Vagina (tissue), 2 donors: ENCODE data around the gene CYBC1. TPM values are rescaled to one million over a fixed set of nuclear protein-coding genes. Genes with fewer than 3 reads are reported as not detected.

ENCODE experiments used
- DNase-seq, 2 donors: peaks; one replicate each; pipeline ENCODE4 v3.0.0-alpha.2; 2017; ENCODE audit errors: extremely low spot score in 2 of 2
- H3K27ac ChIP-seq: fragments of 200-600 bp; sonication (generic); one replicate; pipeline ENCODE4 v1.5.1; 2019
- H3K27me3 ChIP-seq: fragments of 200-600 bp; sonication (generic); one replicate; pipeline ENCODE4 v1.5.1; 2019
- H3K36me3 ChIP-seq, 2 donors: fragments of 200-600 bp; sonication (generic); one replicate each; pipeline ENCODE4 v1.5.1; 2017 to 2019
- H3K4me1 ChIP-seq: fragments of 200-600 bp; sonication (generic); one replicate; pipeline ENCODE4 v1.5.1; 2019
- H3K4me3 ChIP-seq, 2 donors: fragments of 200-600 bp; sonication (generic); 1 replicate in 1 of 2; 2 replicates in 1 of 2; pipeline ENCODE4 v1.5.1; 2016 to 2019
- H3K9me3 ChIP-seq: fragments of 200-600 bp; sonication (generic); one replicate; pipeline ENCODE4 v1.5.1; 2019
- CTCF ChIP-seq, 3 experiments: fragments of 450-650 bp in 2 of 3; fragments of 200-600 bp in 1 of 3; sonication (generic) in 1 of 3; IDR thresholded peaks; one replicate each; pipeline ENCODE4 v1.5.1; 2017 to 2019; ENCODE audit warnings: antibody characterized with exemption in 3 of 3, mild to moderate bottlenecking in 2 of 3, moderate library complexity in 2 of 3
- POLR2A ChIP-seq, 2 donors: fragments of 450-650 bp; IDR thresholded peaks; one replicate each; pipeline ENCODE4 v1.6.1; 2017; ENCODE audit warnings: antibody characterized with exemption in 2 of 2, mild to moderate bottlenecking in 2 of 2, moderate library complexity in 2 of 2
- POLR2AphosphoS5 ChIP-seq, 2 donors: sonication (generic); formaldehyde crosslinking; IDR thresholded peaks; one replicate each; pipeline ENCODE4 v1.9.0; 2017; ENCODE audit warnings: antibody characterized with exemption in 2 of 2, mild to moderate bottlenecking in 2 of 2, low read depth in 1 of 2; ENCODE audit not compliant: insufficient read depth in 1 of 2
- intact Hi-C: fragments of 100-400 bp; cut with DNase I; formaldehyde crosslinking; loops from one replicate; pipeline ENCODE4 v1.15.1; 2023
- total RNA-seq: library from RNA; depleted of rRNA; stranded (reverse); fragments of >200 nt; gene quantifications from one replicate; pipeline ENCODE4 v1.2.3, GENCODE V29; 2016

Gene CYBC1
- total RNA-seq, 1 donor from 2014 or later = 51.6 TPM

- TF ChIP-seq POLR2AphosphoS5 (IDR thresholded peaks at IDR 0.05; ENCODE audit: insufficient read depth in 1 of 2, low read depth in 1 of 2) (no peak), CTCF (IDR thresholded peaks at IDR 0.05) (no peak), POLR2A (IDR thresholded peaks at IDR 0.05) (no peak)
- H3K27ac ChIP-seq = no peak overlapping the region
- intact Hi-C loops = no loop called here
- DNase-seq = no peak
- H3K4me3 ChIP-seq = no peak overlapping the region
- peaks cover 0 to 15% of the 10 kb centered on the region in 2 donors for H3K36me3 ChIP-seq
- H3K4me1 ChIP-seq = no peaks in the 10 kb centered on the region
- H3K9me3 ChIP-seq = no peaks in the 10 kb centered on the region
- no peaks in the 10 kb centered on the region for H3K27me3 ChIP-seq
These were observed 42.1 kb downstream of the CYBC1 start for GRCh38 chr17:82408288-82408937.

GRCh38 chr17:82407255-82407654 lies 43.3 kb downstream of the CYBC1 start:
- no peak overlapping the region for H3K27ac ChIP-seq
- peaks cover 0 to 24% of the 10 kb centered on the region in 2 donors for H3K36me3 ChIP-seq
- TF ChIP-seq CTCF (IDR thresholded peaks at IDR 0.05) (no peak), POLR2AphosphoS5 (IDR thresholded peaks at IDR 0.05; ENCODE audit: insufficient read depth in 1 of 2, low read depth in 1 of 2) (no peak), POLR2A (IDR thresholded peaks at IDR 0.05) (no peak)
- intact Hi-C loops = no loop called here
- H3K9me3 ChIP-seq = no peaks in the 10 kb centered on the region
- H3K4me3 ChIP-seq = no peak overlapping the region
- no peaks in the 10 kb centered on the region for H3K27me3 ChIP-seq
- H3K4me1 ChIP-seq = no peaks in the 10 kb centered on the region
- DNase-seq = no peak

- Histone ChIP-seq H3K4me3 (no peak overlapping the region), H3K9me3 (no peaks in the 10 kb centered on the region), H3K4me1 (no peaks in the 10 kb centered on the region), H3K27ac (no peak overlapping the region), H3K27me3 (no peaks in the 10 kb centered on the region), H3K36me3 (peaks cover 0 to 24% of the 10 kb centered on the region in 2 donors)
- no peak for DNase-seq
- TF ChIP-seq CTCF (IDR thresholded peaks at IDR 0.05) = no peak
- no peak for TF ChIP-seq POLR2AphosphoS5 (IDR thresholded peaks at IDR 0.05; ENCODE audit: insufficient read depth in 1 of 2, low read depth in 1 of 2)
- TF ChIP-seq POLR2A (IDR thresholded peaks at IDR 0.05) = no peak
- intact Hi-C loops = no loop called here
These were observed 44.4 kb downstream of the CYBC1 start for GRCh38 chr17:82406131-82406671.

DNA sequence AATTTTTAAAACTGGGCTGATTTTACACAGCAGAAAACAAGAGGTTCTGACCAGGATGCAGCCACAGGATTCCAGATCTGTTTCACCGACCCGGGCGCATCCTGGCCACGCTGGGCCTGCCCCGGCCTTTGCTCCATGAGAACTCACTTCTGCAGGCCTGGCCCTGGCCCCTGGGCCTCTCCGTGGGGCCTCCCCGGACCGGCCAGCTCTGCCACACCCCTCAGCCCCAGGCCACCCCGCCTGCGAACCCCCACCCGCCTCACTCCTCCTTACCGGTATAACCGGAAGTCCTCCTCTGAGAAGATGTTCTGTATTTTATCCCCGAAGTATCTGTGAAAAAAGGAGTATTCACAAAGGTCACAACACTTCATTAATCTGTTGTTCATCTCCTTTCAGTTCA lies 45.5 kb downstream of the CYBC1 start:
- Histone ChIP-seq H3K36me3 (peaks cover 0 to 24% of the 10 kb centered on the region in 2 donors), H3K27me3 (no peaks in the 10 kb centered on the region), H3K4me1 (peaks cover 10% of the 10 kb centered on the region), H3K4me3 (no peak overlapping the region), H3K9me3 (no peaks in the 10 kb centered on the region), H3K27ac (no peak overlapping the region)
- intact Hi-C loops = no loop called here
- no peak for DNase-seq
- TF ChIP-seq POLR2A (IDR thresholded peaks at IDR 0.05) = no peak
- TF ChIP-seq POLR2AphosphoS5 (IDR thresholded peaks at IDR 0.05; ENCODE audit: insufficient read depth in 1 of 2, low read depth in 1 of 2) = no peak
- TF ChIP-seq CTCF (IDR thresholded peaks at IDR 0.05) = no peak
